SW480 (cell line): ENCODE measurements around the gene CLEC4E.
A peak's percentile ranks its signal among the peaks of the same experiment; 100 is the strongest.
"Not testable (repeated sequence)": the region's sequence is repeated elsewhere in the genome, so short reads cannot be mapped to it uniquely, and the experiment has no call there.

Source experiments
- DNase-seq: peaks from one replicate; pipeline ENCODE4 v3.0.0-alpha.2; 2016; ENCODE audit warnings: low spot score

CLEC4E gene, protein sequence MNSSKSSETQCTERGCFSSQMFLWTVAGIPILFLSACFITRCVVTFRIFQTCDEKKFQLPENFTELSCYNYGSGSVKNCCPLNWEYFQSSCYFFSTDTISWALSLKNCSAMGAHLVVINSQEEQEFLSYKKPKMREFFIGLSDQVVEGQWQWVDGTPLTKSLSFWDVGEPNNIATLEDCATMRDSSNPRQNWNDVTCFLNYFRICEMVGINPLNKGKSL

DNA sequence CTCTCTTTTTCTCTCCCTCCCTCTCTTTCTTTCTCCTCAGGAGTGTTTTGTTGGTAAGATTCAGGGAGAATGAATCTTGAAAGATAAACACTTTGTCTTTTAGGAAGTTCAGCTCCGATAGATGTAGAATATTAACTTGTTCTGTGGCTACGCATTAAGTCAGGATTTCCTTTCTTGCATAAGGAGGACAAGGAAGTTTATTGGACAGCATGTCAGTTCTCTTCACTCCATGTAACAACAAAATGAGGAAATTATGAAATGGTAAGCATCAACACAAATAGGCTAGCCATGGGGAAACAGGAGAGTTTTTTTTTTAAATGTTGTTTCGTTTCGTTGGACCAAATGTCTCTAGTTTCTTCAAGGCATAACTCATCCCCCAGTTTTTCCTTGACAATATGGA is at the start of gene CLEC4E:
CLEC4E (minus strand) TSS at position 75 of the 400 bp plus-strand sequence. CDS start 108 bp downstream, outside the sequence.
- DNase-seq: not testable (repeated sequence)

DNA sequence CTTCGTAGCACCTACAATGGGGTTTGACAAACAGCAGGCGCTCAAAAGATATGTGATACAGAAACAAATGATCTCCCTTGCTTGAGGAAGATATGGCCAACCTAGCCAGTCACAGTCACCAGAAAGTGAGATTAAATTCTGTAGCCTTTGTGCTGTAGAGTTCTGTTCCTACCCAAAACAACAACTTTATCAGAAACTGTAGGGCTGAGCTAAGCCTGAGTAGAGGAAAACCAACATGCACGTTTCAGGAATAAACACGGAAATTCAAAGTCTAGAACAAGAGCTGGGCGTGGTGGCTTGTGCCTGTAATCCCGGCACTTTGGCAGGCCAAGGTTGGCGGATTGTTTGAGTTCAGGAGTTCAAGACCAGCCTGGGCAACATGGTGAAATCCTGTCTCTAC is 49.0 kb upstream of the CLEC4E start:
- no peak for DNase-seq

DNA sequence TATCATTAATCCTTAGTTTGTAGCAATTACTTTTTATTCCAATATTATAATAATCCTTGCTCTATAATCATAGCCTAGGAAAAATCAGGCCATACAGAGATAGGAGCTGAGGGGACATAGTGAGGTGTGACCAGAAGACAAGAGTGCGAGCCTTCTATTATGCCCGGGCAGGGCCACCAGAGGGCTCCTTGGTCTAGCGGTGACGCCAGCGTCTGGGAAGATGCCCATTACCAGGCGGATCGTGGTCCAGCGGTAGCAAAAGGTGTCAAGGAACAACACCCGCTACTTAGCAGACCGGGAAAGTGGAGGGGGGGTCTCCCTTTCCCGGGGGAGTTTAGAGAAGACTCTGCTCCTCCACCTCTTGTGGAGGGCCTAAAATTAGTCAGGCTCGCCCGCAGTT is 43.8 kb upstream of the CLEC4E start:
- DNase-seq: not testable (repeated sequence)

DNA sequence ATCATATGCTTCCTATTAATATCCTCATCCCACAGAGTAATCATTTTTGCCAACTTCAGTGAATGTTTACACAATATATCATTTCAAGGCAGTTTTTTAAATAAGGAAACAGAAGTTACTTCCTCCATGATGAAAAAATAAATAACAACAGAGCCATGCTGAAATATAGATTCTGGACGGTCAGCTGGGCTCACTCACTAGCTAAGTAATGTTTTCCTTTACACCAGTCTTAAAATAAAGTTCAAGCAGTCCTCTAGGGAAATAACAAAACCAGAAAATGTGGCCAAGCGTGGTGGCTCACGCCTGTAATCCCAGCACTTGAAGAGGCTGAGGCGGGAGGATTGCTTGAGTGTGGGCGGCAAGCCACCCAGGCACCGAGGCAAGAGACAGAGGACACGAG is 43.3 kb upstream of the CLEC4E start:
- DNase-seq: no peak

DNA sequence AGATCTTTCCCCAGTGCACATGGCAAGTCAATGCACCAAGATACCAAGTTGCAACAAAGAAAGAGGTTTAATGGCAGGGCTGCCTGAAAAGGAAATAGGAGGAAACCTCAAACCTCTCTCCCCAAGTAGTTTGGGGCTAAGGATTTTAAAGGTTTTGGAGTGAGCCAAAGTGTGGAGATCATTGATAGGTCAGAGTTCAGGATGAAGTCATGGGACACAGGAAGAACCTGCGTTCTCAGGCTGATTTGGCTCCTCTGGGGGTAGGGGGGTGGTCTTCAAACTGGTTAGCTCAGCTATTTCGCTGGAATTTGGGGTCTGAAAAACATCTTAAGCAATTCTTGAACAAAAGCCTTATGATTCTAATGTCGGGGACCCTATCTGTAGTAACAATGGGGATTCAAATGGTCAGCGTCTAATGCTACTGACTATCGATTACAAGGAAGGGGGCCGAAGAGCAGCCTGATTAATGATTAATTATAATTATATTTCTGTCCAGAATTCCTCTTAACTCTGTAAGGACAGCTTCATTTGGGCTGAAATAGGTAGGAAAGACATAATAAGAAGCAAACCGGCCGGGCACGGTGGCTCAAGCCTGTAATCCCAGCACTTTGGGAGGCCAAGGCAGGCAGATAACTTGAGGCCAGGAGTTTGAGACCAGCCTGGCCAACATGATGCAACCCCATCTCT is 40.5 kb upstream of the CLEC4E start:
- DNase-seq: no peak

DNA sequence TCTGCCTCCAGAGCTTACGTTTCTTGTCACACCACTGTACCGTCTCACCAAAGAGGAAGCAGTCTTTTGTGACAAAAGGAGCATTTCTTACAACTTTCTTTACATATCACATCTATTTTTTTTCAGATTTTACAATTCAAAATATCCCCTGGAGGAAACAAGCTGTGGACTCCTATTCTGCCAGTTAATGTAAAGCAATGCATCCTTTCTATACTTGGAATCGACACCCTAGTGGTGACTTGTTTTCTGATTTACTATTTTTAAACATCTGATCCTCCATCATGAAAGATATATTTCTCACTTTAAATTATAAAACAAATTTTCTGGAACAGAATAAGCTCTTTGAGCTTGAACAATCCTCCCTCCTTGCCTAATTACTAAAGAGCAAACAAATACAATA is 37.2 kb upstream of the CLEC4E start:
- no peak for DNase-seq

DNA sequence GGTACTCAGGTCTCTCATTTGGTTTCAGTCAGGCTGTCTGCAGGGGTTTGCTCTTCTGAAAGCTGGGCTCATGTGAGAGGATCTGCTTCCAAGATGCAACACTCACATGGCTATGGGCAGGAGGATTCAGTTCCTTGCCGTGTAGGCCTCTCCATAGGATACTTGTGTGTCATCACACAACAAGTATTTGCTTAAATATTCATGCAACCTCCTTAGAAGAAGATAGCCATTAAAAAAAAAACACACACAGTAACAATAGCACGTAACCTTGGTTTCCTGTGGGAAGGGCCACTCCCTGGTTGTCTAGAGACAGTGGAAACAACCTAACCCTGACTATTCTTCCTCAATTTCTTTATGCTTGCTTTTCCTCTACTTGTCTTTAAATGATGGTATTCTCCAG is 31.8 kb upstream of the CLEC4E start:
- no peak for DNase-seq

DNA sequence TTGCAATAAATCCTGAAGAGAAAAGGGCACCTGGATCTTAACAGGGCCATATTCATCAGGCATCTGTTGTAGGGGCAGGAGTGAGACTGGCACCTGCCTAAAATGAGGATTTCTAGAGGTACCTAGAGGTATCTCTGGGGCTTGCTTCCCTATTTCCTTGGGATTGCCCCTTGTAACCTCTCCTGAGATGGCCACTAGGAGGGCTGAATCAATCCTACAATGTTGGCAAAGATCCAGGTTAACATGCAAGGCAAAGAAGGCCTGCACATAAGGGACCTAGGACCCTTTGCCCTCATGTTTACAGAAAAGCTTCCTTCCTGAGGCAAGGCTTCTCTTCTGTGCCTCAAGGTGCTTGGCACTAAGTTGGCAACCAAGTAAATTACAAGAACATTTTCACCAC is 25.8 kb upstream of the CLEC4E start:
- no peak for DNase-seq

DNA sequence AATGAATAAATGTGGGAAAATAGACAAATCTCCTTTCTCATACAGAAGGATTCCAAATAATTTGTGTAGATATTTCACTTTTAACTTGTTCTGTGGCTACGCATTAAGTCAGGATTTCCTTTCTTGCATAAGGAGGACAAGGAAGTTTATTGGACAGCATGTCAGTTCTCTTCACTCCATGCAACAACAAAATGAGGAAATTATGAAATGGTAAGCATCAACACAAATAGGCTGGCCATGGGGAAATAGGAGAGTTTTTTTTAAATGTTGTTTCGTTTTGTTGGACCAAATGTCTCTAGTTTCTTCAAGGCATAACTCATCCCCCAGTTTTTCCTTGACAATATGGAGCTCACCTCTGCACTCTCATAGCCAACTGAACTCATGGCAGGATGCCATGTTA is 25.3 kb upstream of the CLEC4E start:
- not testable (repeated sequence) for DNase-seq

DNA sequence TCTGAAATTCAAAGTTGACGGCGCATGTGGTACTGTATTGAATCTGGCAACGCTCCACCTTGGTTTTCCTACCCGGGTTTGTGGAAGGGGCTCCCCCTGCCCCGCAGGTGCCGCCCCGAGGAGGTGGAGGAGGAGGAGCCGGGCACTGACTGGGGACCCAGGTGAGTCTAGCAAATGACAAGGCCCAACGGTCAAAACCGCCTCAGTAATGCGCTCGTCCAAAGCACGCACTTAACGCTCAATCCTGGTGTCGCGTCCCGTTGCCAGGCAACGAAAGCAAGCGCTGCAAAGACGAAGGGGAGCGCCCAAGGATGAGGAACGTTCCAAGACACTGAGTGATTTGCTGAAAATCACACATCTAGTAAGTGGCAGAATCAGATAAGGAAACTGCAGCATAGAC is 24.0 kb upstream of the CLEC4E start:
- DNase-seq: no peak

DNA sequence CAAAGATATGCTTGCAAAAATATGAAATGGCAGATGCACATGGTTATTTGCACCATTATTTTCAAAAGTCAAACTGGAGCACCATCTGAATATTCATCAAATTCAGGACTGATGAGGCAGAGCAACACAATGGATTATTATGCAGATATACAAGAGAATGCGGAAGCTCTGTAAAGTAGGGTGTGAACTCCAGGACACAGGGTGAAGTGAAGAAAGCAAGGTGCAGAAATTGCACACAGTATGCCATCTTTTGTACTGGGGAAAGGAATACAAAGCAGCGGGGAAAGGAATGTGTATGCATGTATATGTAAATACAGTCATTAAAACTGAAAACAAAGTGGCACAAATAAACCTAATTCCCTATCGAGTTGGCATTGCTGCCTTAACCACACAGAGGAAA is 22.7 kb upstream of the CLEC4E start:
- no peak for DNase-seq

DNA sequence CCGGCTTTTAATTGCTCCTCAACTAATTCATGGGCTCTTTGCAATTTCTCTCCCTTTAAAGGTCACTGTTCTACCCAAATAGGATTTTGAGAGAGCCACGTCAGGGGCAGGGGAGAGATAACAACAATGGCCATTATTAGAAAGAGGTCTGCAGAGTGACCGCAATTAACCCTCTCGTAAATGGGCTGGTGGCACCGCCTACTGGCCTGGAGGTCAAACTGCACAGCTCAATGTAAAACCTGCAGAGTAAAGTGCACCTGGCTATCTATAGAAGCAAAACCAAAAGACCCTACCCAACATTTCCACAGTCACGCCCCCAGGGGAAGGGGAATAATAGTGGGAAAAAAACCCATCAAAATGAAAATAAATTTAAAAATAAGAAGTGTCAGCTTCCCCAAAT is 21.6 kb upstream of the CLEC4E start:
- DNase-seq: no peak

DNA sequence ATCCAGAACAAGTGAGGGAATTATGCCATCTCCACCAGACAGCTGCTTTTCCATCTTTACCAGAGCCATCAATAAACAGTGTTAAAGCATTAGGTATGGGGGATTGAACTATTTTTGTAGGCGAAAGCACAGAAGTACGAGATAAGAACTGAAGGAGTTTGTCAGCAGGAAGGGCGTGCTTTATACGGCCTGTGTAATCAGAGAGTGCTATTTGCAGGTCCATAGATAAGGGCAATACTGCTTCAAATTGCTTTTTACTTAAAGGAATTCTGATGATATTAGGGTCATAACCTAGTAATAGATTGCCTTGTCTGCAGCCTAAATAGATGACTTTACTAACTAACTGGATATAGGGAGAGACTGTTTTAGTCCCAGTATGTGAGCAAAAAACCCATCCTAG is 20.3 kb upstream of the CLEC4E start:
- no peak for DNase-seq

DNA sequence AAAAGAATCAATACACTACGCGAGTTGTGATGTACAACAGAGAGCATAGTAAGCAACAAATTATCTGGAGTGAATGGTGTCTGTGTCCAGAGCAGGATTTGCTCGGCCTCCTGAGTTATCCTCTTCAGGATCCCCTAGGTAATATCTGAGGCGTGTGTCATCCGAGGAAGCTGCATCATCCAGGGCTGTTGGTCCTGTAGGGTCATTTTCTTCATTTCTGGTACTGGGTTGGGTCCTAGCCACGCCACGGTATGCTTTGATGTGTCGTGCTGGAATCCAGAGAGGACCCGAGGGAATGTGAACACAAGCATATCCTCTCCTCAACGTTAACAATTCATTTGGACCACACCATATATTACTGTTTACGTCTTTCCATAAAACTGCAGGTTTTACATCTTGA is 19.0 kb upstream of the CLEC4E start:
- DNase-seq: peak; percentile 85

DNA sequence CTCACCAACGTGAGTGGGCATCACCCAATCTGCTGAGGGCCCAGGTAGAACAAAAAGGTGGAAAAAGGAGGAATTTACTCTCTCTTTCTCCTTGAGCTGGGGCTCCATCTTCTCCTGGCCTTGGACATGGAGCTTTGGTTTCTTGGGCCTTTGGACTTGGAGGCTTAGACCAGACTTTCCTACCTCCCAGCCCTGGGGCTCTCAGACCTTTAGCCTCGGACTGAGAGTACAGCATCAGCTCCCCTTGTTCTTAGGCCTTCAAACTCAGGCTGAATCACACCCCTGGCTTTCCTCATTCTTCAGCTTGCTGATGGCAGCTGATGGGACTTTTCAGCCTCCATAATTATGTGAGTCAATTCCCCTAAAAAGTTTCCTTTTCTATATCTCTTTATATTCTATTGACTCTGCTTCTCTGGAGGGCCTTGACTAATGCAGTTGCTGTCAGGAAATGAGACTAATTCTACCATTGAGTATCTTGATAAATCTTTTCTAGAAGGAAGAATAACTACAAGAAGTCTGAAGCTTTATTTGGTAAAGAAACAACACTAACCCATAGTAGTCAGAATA is 15.9 kb upstream of the CLEC4E start:
- DNase-seq: no peak

DNA sequence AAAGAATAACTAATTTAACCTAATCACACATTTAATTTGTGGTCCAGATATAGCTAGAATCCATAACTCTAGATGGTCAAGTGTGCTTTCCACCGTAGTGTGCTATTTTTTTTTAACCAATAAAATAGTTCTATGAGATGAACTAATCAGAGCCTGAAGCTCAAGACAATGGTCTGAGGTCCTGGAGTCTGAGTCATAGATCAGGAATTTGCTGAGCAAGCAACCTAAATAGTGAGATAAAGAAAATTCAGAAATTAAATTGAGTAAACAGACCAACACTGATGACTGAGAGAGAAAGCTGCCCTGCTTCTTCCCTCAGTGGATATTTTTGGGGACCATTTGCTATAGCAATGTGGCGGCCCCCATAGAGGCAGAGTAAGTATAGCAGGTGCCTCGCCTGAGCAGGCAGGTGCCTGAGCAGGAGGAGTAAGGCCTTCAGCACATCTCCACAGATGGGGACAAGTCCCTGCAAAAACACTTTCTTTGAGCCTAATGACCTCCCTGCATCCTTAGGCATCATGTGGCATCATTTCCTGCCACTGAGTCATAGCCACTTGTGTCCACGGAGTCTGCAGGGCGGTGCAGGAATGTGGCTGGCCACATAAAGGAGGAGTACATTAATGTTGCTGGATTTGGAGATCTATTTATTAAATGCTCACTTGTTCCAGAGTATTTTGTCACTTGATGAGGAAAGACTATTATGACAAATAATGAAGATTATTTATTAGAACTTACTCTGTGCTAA is 13.9 kb upstream of the CLEC4E start:
- DNase-seq: peak; percentile 55

DNA sequence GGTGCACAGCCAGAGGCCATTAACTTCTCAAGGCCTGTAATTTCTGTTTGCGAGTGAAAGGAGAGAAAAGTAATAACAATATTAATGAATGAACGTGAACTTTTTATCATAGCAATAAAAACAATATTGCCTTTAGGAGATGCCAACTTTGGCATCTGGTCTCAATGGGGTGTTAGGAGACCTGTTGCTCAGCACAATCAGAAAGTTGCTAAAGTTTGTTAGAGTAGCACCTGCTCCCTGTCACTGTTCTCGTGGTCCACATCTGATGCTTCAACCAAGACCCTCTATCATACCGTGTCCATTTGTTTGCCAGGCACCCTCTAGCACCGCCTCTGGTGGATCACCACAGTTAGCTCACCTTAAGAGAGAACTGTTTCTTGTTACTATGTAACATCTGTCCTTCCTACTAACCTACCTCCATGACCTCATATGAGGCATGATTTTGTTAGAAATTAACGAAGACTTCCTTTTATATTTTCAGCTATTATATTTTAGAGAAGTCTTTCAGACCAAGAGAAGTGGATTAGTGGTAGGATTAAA is 12.5 kb upstream of the CLEC4E start:
- no peak for DNase-seq

DNA sequence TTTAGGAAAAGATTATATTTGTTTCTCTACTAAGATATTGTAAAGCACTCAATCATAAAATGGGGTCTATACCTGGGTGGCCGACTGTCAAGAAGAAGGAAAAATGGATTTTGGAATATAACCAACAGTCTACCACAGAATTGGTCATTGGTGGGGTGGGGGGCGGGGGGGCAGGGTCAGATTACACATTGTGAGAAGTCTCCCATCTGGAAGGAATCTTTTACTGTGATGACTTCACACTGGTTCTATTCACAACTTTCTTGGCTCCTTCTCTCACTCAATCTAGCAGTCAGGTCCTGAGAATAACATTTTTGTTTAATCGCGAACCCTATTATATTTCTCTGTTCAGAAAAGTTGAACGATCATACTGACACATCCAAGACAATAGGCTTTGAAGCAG is 8.7 kb upstream of the CLEC4E start:
- no peak for DNase-seq

DNA sequence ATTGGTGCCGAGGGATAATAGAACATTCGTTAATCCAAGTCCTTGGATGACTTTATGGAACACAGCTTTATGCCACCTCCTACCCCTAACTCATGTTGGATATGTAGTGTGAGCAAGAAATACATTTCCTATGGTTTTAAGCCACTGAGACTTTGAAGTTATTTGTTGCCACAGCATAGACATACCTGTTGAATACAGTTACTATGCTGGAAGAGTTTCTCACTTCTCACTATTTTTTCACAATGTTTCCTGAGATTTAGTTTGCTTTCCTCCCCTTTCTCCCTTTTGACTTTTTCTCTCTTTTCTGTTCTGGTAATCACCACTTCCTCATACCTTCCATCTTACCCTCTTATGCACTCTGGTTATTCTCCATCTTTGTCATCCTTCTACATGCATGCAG is 7.5 kb upstream of the CLEC4E start:
- DNase-seq: no peak

DNA sequence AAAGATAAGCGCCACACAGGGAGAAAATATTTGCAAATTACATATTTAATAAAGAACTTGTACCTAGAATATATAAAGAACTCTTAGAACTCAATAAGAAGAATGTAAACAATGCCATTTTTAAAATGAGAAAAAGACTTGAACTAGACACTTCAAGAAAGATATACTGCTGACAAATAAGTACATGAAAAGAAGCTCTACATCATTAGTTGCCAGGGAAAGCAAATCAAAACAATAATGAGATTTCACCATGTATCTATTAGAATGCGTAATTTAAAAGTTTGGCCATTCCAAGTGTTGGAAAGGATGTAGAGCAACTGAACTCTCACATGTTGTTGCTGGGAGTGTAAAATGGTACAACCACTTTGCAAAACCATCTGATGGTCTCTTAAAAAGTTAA is 6.9 kb upstream of the CLEC4E start:
- no peak for DNase-seq

DNA sequence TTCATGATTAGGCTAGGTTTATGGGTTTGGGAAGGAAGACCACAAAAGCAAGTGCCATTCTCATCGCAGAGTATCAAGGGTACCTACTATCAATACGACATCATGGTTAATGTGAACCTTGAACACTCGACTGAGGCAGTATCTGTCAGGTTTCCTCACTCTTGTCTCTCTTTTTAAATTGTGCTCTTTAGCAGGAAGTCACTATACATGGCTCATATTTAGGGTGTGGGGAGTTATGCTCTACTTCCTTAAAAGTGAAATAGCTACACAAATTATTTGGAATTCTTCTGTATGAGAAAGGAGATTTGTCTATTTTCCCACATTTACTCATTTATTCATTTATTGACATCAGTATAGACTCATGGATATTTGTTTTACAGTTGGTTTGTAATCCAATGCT is 5.9 kb upstream of the CLEC4E start:
- DNase-seq: no peak

DNA sequence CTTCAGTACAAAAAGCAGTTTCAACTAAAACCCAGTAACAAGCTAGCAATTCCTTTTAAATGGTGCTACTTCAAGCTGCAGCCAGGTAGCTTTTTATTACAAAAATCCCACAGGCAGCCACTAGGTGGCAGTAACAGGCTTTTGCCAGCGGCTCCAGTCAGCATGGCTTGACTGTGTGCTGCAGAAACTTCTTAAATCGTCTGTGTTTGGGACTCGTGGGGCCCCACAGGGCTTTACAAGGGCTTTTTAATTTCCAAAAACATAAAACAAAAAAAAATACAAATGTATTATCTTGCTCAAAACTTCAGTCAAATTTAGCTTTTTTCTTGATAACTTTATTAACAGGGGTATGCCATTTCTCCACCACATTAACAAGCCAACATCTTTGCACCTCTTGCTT is 3.6 kb upstream of the CLEC4E start:
- DNase-seq: peak; percentile 63

DNA sequence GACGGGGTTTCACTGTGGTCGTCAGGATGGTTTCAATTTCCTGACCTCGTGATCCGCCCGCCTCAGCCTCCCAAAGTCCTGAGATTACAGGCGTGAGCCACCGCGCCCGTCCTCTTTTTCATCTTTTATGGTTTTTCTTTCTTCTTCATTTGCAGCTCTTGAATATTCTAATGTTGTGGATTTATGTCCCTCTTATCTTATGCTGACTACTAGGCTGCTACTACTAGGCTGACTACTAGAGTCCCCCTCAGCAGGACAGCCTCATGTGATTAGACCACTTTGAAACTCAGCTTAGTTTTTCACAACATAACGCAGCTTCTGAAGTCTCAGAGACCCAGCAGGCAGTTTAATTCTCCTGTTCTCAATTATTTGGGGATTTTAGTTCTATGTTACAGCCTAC is 857 bp upstream of the CLEC4E start:
- DNase-seq: peak; percentile 19
